ENCODE data around the gene ASIC5.

The ASIC5 gene

DNA sequence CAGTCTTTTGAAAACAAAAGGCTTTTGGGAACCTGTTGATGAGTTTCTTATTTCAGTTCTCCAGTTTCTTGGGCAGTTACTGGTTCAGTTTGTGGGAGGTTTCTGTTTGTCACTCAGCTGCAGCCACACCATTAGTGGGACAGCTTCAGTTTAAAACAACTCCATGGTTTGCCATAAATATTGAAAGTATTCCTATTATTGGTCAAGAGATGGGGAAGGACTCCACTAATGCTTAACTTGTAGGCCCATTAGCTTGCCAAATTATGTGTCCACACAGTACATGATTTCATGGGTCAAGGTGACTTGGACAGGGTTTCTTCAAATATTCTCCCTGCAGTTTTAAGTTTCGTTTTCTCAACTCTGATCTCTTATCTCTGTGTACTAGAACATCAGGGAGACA, 15.5 kb upstream of the ASIC5 start:
- DNase-seq (ENCODE audit: low spot score), result no peak

DNA sequence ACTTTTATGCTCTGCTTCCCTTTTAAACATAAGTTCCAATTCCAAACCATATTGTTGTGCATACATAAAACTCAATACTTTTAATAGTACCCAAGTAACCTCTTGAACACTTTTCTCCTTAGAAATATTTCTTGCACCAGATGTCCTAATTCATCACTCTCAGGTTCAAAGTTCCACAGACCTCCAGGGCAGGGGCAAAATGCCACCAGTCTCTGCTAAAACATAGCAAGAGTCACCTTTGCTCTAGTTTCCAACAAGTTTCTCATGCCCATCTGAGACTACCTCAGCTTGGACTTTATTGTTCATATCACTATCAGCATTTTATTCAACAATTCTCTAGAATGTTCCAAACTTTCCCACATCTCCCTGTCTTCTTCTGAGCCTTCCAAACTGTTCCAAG, 13.7 kb upstream of the ASIC5 start:
- no peak for DNase-seq (ENCODE audit: low spot score)

DNA sequence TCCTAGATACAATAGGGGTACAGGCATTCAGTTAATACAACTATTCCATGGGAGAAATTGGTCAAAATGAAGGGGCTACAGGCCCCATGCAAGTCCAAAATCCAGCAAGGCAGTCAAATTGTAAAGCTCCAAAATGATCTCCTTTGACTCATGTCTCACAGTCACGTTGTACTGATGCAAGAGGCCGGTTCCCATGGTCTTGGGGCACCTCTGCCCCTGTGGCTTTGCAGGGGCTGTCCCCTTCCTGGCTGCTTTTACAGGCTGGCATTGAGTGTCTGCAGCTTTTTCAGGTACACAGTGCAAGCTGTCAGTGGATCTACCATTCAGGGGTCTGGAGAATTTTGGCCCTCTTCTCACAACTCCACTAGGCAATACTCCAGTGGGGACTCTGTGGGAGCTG, 12.5 kb upstream of the ASIC5 start:
- no peak for DNase-seq (ENCODE audit: low spot score)

DNA sequence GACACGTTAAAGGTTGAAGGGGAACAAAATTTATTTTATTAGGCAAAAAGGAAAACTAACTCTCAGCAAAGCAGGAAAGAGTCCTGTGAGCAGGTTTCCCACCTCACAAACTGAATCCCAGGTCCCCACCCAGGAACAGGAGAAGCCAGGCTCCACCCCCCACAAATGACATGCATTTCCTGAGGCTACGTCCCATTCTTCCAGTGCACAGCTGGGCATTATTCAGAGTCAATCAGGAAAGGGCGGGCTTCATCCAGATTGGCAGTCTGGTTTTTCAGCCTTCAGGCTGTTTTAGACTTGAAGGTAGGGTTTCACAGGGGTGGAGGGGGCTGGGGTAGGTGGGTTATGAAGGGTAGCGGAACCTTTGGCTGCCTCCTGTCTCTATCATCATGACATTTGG, 11.9 kb upstream of the ASIC5 start:
- DNase-seq (ENCODE audit: low spot score), result no peak

DNA sequence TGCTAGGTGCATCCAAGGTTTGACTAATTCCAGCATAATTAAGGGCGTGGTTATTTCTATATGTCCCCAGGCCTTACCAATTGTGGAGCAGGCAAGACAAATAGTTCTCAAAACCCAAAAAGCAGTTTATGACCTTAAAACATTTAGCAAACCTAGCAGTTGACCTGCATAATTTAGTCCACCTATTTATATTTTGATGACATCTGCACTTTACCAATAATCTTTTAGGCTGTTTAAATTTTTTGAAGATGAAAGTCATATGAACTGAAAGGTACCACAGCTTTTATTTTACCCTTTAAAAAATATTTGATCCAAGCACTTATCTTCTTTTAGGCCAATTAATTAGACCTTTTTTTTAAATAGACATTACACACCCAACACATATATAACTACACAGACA, 9.8 kb upstream of the ASIC5 start:
- DNase-seq (ENCODE audit: low spot score), result no peak

DNA sequence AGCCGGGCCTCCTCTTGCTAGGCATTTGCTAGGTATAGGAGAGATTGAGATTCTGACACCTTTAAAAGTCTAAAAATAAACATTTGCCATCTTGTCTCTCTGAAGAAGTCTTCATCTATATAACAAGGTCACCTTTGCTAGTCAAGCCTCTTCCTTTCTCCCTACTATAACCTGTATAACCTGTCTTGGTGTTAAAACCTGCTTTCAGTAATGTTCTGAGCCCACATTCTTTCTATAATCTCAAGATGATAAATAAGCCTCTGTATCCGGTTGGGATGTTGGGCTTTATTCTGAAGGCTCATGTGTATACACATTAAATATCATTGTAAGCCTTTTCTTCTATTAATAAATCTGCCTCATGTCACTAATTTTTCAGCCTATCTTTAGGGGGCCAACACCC, 10.2 kb downstream of the ASIC5 start:
- no peak for DNase-seq (ENCODE audit: low spot score)

DNA sequence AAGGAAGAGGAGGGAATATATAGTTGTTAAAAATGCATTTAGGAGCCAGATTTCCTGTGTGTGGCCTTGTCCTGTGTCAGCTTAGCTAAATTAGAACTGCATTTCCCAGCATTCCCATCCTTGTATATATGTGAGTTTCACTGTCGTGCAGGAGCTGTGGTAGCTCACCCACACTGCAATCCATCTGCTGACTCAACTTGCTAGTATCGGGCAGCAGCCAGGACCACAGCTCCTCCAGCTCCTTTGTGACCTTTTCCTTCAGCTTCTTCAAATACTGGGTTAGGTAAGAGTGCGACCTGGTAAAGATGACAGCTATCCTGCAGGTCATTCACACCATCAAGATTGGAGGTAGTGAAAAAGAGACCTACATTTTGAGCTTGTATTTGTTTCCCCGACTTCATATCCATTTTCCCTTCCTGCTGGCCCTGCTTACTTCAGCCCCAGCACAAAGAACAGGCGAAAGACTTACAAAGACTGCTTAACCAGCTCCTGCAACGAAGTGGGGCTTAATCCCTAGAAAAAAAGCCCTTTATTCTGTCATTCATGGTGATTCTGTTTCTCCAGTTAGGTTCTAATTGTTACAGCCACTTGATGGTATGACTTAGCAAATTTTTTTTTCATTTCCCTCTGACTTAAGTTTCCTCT, 11.4 kb downstream of the ASIC5 start:
- DNase-seq (ENCODE audit: low spot score), result no peak

DNA sequence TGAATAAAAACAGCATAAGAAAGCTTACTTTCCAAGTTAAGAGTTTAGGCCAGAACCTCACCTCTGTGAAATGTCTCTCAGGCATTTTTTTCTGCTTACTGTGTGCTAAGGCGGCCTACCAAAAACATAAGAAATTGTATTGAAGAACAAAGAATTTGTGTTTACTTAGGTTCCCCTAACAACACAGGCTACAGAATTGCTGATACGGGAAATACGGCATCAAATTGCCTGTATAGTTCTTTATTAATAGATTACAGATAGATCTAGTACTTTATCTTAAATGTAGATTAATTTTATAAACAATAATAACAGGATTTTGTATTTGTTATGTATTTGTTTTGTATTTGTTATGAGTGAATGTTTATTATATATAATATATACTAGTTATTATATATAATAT, 12.9 kb downstream of the ASIC5 start:
- no peak for DNase-seq (ENCODE audit: low spot score)

DNA sequence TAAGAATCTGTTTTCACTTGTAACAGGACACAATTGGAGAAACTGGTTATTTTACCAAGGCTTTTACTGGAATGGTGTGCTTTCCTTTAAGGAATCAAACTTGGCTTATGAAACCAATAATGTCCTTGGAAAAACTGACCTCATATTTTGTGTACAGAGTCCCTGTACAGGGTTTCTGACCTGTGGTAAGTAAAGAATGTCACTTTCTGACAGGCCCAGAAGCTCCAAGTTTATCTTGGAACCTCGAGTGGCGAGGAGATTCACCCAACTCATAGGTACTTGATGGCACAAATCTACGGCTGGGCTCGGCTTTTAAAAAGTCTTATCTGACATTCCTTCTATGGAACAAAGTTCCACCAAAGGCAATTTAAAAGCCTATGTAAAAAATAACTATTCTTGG, 17.0 kb downstream of the ASIC5 start:
- DNase-seq (ENCODE audit: low spot score), result no peak

DNA sequence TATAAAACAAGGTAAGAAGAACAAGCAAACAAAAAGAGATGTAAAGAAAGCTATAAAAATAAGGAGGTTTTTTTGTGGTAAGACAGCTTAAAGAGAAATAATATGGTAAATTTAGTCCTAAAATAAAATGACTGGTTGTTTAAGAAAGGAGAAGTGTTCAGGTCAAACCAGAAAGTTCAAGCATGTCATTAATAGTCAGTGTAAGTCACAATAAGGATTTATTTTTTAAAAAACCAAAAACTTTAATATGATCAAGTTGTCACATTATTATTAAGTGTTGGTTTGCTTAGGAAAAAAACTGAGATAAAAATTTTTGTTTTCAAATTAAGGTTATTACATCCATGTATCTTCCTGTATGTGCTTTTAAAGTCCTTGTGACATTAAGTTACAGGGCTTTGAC, 19.1 kb downstream of the ASIC5 start:
- no peak for DNase-seq (ENCODE audit: low spot score)

DNA sequence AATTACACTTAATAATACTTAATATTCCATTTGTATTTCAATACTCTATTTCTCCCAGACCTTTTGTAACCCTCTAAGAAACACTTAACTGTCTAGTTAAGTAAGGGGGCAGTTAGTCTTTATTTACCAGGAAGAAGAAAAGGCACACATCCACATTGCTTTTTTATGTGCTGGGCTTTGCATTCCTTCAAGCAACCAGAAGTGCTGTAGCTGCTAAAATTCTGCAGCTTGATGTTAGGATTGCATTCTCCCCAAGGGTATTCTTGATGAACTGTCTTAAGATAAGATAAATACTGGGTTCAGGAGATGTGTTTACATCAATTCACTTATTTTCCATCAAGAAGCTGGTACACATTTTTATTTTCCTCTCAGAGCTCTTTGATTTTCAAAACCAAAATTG, 24.0 kb downstream of the ASIC5 start:
- DNase-seq (ENCODE audit: low spot score), result no peak

DNA sequence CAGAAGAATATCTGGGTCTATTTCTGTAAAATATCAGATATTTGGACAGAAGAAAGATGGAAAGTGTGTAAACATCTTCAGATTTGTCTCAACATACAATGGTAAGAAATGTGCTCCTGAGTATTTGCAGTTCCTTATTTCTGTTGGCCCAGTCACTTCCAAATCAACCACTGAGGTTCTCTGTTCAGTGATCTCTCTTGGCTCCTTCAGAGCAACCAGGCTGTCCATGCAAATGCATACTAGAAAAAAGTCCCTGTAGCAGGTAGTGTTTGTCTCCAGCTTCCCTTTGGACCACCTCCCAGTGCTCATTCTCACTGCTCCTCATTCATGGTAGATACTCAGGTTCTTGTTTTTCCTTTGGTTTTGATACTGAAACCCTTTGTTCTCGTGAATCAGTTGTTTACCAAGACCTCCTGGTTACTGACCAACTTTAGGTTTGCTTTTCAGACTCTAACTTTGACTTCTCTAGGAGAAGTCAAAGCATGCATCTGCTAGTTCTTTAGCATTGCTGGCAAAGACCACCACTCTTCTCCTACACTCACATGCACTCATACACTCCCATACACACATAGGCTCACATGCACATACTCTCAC, 28.8 kb downstream of the ASIC5 start:
- no peak for DNase-seq (ENCODE audit: low spot score)

DNA sequence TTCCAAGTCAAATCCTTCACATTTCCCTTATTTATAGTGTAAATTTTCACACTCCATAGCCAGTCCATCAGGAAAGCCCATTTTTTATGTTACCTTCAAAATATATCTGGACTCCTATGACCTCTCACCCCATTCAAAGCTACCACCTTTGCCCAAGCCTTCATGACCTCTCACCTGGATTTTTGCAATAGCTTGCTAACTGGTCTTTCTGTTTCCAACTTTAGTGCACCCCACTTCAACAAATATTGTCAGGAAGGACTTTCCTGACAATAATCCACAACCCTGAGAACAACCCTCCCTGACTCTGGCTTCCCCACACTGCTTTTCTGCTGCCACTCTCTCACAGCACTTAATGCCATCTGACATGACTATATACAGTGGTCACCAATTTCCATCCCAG, 33.4 kb downstream of the ASIC5 start:
- DNase-seq (ENCODE audit: low spot score), result no peak

DNA sequence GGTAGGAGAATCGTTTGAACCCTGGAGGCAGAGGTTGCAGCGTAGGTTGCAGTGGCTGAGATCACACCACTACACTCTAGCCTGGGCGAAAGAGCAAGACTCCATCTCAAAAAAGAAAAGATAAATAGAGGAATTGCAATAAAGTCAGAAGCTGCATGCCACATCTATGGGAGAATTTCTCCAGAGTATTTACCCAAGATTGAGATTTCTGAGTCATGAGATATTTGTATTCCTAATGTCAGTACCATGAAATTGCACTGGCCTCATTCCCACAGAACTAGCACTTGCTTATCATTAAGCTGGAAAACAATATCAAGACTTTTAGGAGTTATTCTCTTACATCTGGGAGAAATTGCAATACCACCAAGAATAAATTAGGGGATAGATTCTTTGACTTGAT, 37.4 kb downstream of the ASIC5 start:
- no peak for DNase-seq (ENCODE audit: low spot score)

DNA sequence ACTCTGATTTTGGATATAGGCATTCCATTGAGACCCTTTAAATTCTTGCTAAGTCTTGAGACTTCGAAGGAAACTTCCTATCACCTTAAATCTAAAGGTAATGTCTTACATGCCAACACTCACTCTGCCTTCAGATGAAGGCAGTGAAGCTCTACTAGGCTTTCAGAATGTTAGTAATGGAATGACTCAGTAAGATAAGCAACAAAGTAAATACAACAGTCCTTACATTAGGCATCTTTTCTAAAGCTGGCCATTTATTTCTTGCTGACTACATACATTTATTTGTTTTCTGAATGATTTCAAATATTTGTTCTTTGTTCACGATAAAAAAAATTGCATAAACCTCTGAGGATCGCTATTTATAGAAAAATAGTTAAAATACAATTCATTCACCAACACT, 43.5 kb downstream of the ASIC5 start:
- no peak for DNase-seq (ENCODE audit: low spot score)

DNA sequence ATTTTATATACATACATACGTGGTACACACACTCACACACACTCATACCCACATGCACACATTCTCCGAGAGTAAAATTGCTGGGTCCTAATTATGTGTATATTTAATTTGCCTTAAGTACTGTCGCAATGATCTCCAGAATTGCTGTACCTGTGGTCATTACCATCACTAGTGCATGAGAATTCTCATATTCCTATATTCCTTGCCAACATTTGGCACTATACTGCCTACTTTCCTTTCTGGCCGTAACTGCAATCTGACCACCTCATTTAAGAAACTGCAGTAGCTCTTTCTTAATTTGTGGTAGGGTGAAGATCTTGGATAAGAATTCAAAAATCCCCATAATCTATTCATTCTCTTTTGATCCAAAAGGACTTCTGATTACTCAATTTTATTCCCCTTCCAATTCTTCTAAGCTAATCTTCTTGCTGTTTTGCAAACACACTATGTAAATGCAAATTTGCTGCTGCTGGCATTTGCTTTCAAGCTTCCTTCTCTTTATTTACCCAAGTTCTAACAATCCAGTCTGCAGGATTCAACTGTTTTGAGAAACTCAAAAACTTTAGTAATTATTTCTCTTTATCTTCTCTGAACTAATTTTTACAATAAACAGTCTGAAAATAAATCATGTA, 45.1 kb downstream of the ASIC5 start:
- no peak for DNase-seq (ENCODE audit: low spot score)

DNA sequence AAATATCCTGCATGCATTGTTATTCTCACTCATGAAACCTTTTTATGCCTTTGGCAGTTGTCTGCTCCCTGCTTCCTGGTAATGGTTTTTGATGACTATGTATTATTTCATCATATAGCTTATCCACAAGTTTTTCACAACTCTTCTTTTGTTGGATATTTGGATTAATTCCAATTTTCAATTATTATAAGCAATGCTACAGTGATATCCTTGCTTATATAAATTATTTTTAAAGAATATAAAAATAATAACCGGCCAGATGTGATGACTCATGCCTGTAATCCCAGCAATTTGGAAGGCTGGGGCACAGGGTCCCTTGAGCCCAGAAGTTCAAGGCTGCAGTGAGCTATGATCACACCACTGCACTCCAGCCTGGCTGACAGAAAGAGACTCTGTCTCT, 47.0 kb downstream of the ASIC5 start:
- DNase-seq (ENCODE audit: low spot score), result no peak

DNA sequence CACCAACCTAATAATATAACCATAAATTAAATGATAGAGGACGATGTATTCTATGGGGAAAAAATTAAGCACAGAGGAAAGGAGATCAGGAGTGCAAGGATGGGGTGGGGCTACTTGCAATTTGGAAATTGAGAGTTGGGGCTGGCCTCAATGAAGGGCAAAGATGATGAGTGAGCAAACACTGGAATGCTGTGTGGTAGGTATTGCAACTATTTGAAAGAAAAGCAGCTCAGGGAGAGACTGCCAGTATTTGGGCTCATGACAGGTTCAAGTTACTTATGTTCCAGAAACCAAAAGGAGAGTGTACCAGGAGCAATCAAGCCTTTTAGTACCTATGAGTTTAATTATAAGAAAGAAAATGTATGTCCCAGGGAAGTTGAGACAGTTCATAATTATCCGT, 47.4 kb downstream of the ASIC5 start:
- no peak for DNase-seq (ENCODE audit: low spot score)

DNA sequence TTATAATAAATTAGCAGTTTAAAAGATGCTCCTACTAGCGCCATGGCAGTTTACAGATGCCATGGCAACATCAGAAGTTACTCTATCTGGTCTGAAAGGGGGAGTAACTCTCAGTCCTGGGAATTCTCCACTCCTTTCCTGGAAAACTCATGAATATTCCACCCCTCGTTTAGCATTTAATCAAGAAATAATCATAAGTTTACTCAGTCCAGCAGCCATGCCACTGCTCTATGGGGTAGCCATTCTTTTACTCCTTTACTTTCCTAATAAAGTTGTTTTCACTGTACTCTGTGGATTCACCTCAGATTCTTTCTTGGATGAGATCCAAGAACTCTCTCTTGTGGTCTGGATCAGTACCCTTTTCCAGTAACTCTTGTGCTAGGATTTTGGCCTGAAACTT, 55.0 kb downstream of the ASIC5 start:
- no peak for DNase-seq (ENCODE audit: low spot score)

DNA sequence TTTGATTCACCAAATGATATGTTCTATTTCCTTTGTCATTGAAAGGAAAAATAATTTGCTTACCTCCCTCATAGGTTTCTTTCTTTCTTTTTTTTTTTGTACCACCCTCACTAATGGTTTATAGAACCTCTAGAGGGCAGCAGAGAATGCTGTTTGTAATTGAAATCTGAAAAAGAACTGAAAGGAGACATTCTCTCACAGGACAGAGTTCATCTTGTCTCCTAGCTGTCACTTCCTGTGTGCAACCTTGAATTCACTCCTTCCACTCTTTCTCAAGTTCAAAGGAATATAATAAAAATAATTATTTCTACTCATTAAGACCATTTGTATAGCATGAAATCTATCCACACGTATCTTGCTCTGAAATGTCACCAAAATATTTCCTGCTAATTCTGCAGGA, 56.2 kb downstream of the ASIC5 start:
- peak; percentile 31 for DNase-seq (ENCODE audit: low spot score)

DNA sequence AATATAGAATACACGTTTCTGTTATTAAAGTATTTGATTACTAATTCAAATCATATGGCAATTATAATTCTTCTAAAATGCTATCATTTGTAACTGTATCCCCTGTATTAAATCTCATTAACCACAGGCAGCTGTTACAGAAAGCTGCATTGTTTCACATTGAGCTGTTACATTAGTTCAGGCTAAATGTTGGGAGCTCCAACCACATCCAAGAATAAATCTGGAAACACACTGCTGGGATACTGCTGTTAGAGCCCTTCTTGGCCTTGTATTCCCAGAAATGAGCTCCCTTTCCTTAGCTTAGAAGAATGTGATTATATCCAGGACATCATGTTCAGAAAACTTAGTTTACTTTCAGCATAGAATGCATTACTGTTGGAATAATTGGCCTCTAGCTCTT, 59.1 kb downstream of the ASIC5 start:
- no peak for DNase-seq (ENCODE audit: low spot score)

DNA sequence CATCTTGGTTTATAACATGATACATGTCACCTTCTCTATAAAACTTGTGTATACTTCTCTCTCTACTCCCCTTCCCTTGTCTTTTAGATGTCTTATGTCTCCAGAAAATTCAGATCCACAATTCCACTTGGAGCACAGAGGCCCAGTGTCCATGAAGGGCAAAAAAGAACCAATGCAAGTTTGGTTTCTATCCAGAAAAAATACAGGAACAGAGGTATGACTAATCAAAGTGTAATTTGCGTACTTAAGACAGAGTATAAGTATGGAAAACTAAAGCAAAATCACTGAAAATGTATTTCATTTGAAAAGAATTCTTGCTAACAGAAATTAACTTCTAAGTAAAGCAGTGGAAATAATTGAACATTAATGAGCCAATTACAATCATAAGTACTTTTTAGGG, 61.1 kb downstream of the ASIC5 start:
- no peak for DNase-seq (ENCODE audit: low spot score)

DNA sequence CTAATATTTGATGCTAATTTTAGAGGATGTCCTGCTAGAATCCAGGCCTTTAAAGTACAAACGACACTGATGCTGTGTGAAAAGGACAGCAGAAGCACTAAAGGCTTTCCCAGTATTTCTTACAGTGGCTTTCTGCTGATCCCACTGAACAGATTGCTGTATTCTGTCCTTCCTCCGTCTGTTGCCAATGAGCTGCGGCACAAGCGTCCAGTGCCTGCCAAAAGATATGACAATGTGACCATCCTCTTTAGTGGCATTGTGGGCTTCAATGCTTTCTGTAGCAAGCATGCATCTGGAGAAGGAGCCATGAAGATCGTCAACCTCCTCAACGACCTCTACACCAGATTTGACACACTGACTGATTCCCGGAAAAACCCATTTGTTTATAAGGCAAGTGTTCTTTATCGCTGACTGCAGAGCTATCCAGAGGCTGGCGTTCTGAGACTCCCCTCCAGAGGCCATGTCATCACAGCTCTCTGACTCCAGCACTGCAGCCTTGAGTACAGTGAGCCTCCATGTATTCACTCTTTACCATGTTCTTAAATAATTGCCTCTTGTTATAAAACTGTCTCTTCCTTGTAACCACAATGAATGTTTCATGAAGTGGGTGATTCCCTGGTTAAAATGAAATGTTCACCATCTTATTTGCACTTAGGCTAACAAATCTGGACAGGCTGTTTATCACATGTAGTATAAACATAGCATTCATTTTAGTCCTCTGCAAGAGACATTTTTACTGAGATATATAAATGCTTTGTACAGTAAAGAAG, 63.7 kb downstream of the ASIC5 start:
- DNase-seq (ENCODE audit: low spot score), result no peak

All from HuH-7 (cell line).